Lung (tissue), 12 donors: Measurements from ENCODE around the gene ACADS. TPM values are rescaled to one million over a fixed set of nuclear protein-coding genes. Genes with fewer than 3 reads are reported as not detected.
A peak's percentile ranks its signal among the peaks of the same experiment; 100 is the strongest.

Experiments used
- ATAC-seq: fragments of 200-7000 bp; cut with Tn5 transposase; one replicate; pipeline ENCODE4 v1.9.1; 2020; ENCODE audit warnings: moderate number of reproducible peaks; ENCODE audit not compliant: insufficient read depth, low FRiP score
- DNase-seq, 3 donors: peaks; one replicate each; pipeline ENCODE4 v3.0.0-alpha.2; 2013 to 2017
- H3K27ac ChIP-seq, 2 donors: one replicate each; pipeline ENCODE4 v1.5.1; 2013; ENCODE audit warnings: mild to moderate bottlenecking in 2 of 2, moderate library complexity in 2 of 2, control low read depth in 1 of 2, inconsistent platforms in 1 of 2, low read depth in 1 of 2, low read length in 1 of 2
- H3K27me3 ChIP-seq, 3 donors: one replicate each; pipeline ENCODE4 v1.5.1; 2013; ENCODE audit warnings: low read length in 2 of 3; ENCODE audit not compliant: control insufficient read depth in 3 of 3, insufficient read depth in 3 of 3
- H3K36me3 ChIP-seq, 4 donors: one replicate each; pipeline ENCODE4 v1.5.1; 2013; ENCODE audit warnings: low read length in 4 of 4, mild to moderate bottlenecking in 1 of 4, moderate library complexity in 1 of 4; ENCODE audit not compliant: control insufficient read depth in 4 of 4, insufficient read depth in 4 of 4
- H3K4me1 ChIP-seq, 5 donors: one replicate each; pipeline ENCODE4 v1.5.1; 2013; ENCODE audit warnings: low read length in 5 of 5, mild to moderate bottlenecking in 2 of 5, moderate library complexity in 1 of 5; ENCODE audit not compliant: control insufficient read depth in 5 of 5, insufficient read depth in 5 of 5
- H3K4me3 ChIP-seq: one replicate; pipeline ENCODE4 v1.5.1; 2013; ENCODE audit warnings: mild to moderate bottlenecking, control low read depth, moderate library complexity
- H3K9ac ChIP-seq, 2 donors: one replicate each; pipeline ENCODE4 v1.5.1; 2013; ENCODE audit warnings: low read length in 2 of 2, control low read depth in 1 of 2; ENCODE audit not compliant: insufficient read depth in 1 of 2
- H3K9me3 ChIP-seq, 4 donors: one replicate each; pipeline ENCODE4 v1.5.1; 2013; ENCODE audit warnings: low read length in 3 of 4, mild to moderate bottlenecking in 1 of 4, moderate library complexity in 1 of 4; ENCODE audit not compliant: control insufficient read depth in 4 of 4, insufficient read depth in 3 of 4
- WGBS, 2 donors: extraction: QIAGEN DNeasy Blood & Tissue Kit; methylation state at CpG; one replicate each; pipeline ENCODE4 v1.1.7; 2013; 5-methylcytosine and 5-hydroxymethylcytosine counted together
- polyA plus RNA-seq, 2 donors: library from polyadenylated mRNA; stranded (reverse); fragments of 200-250 nt; gene quantifications; one replicate each; pipeline ENCODE4 v1.2.1, GENCODE V29; 2013
- total RNA-seq, 2 donors: library from RNA; depleted of rRNA in 1 of 2; stranded (reverse); fragments of >200 nt in 1 of 2; gene quantifications; one replicate each; pipeline ENCODE4 v1.2.1, GENCODE V29; 2014 to 2021
- TF ChIP-seq, protein P1 (sequence below): IDR thresholded peaks from 2 replicates; pipeline ENCODE4 v1.5.1; 2012; ENCODE audit warnings: mild to moderate bottlenecking; ENCODE audit errors: control extremely low read depth, extremely low read depth
- donor health status: control.
- donor health status: control.
- donor health status: Bipolar disorder and iron deficiency.
- donor health status: healthy.
- donor health status: DM: yes; HTN: yes; CAD: no.

The ACADS gene
- total and polyA plus RNA-seq, 4 donors: 16.4 to 32.4 (median 27.0) TPM

DNA sequence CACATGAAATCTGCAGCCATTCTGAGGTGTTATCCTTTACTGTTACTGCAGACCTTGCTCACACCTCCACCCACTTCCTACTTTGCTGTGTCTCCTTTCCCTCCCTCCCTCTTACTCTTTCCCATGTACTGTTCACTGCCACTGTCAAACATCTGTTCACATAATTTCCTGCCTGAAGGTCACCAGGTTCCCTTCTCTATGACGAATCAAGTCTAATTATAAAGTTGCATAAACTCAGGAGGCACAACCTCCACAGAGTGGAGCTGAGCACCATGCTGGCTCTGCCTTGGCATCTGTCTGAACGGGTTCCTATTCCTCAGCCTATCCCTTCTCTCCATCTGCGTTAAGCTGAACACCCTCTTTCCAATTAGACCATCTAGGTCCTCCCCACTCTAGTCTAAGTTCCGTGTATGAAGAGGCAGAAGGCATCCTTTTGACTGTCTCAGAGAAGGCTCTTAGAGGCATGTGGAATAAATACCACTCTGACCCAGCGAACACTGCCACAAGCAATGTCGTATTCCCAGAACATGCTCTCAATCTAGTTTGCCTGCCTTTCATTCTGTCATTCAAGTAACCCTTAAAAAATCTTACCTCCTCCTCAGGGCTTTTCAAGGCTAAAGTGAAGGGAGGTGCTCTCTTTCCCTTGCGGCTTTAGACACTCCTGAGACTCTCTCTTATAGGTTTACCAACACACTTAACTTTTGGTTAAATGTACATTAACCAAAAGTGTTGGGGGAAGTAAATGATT, 48.7 kb downstream of the ACADS start:
- no peak for ATAC-seq
- Histone ChIP-seq H3K4me3 (no peak overlapping the region), H3K9ac (no peak overlapping the region), H3K27ac (peak overlapping the region in 1 of 2 donors; percentile 41), H3K9me3 (no peaks in the 10 kb centered on the region), H3K4me1 (peaks cover 0 to 7% (median 5%) of the 10 kb centered on the region in 5 donors), H3K36me3 (peaks cover 0 to 8% (median 3%) of the 10 kb centered on the region in 4 donors), H3K27me3 (no peaks in the 10 kb centered on the region)
- 58 to 59% methylated on average over 7 of the region's 7 CpGs for WGBS, 2 donors
- peak in 1 of 3 donors; percentile 49 for DNase-seq
- TF ChIP-seq, protein P1, sequence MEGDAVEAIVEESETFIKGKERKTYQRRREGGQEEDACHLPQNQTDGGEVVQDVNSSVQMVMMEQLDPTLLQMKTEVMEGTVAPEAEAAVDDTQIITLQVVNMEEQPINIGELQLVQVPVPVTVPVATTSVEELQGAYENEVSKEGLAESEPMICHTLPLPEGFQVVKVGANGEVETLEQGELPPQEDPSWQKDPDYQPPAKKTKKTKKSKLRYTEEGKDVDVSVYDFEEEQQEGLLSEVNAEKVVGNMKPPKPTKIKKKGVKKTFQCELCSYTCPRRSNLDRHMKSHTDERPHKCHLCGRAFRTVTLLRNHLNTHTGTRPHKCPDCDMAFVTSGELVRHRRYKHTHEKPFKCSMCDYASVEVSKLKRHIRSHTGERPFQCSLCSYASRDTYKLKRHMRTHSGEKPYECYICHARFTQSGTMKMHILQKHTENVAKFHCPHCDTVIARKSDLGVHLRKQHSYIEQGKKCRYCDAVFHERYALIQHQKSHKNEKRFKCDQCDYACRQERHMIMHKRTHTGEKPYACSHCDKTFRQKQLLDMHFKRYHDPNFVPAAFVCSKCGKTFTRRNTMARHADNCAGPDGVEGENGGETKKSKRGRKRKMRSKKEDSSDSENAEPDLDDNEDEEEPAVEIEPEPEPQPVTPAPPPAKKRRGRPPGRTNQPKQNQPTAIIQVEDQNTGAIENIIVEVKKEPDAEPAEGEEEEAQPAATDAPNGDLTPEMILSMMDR: no peak

DNA sequence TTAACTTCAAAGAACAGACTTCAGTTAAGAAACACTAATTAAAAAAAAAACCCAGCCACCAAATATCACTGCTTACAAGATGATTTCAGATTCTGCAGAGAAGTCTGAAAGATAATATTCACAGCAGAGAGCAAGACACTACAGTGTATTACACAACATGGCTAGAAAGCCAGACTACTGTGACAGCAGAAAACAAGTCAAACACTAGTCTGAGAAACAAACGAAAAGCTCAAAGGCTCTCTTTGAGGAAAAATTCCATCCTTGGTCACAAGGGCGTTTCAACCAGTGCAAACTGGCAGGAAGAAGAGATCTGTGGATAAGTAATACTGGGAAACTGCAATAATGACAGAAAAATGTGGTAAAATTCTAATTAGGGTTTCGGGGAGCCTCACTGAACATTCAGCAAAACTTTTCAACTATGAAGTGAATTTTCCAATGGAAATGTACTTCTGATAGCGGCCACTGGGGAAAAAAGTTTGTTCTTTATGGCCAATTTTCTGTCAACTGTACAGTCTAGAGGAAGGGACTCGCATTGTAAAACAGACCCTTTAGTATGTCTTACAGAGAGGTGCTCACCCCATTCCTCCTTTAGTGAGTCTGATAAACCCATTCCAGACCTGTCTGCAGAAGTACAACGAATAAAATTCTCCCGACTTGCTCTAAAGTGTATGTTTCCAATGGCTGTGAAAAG, 50.4 kb downstream of the ACADS start:
- whole genome bisulfite sequencing, 2 donors: 81 to 90% methylated on average over 7 of the region's 7 CpGs
- H3K9me3 ChIP-seq: no peaks in the 10 kb centered on the region
- H3K27ac ChIP-seq: no peak overlapping the region
- H3K9ac ChIP-seq: no peak overlapping the region
- H3K36me3 ChIP-seq: peaks cover 3 to 7% (median 3%) of the 10 kb centered on the region in 4 donors
- DNase-seq (peak in 2 of 3 donors; percentile 17 to 44), ATAC-seq (no peak)
- peaks cover 0 to 7% (median 5%) of the 10 kb centered on the region in 5 donors for H3K4me1 ChIP-seq
- no peaks in the 10 kb centered on the region for H3K27me3 ChIP-seq
- H3K4me3 ChIP-seq: no peak overlapping the region
- TF ChIP-seq, protein P1: no peak

DNA sequence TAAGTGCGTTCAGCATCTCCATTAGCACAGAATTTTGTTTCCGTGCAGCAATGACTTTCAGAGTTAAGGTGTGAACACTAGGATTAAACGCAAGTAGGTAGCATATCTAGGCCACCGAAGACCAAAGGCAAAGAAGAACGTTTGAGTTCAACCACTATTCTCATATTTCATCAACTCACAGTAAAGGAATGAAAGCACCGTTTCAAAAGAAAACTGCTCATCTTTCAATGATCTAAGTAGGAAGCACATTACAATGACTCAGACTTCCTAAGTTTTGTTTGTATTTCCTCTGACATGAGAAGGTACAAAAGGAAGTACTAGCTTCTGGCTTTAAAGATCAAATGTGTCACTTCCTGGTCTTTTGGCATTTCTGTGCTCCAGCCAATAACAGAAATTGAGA, 57.6 kb downstream of the ACADS start:
- Histone ChIP-seq H3K9ac (no peak overlapping the region), H3K27ac (peak overlapping the region in 1 of 2 donors; percentile 0), H3K4me3 (no peak overlapping the region), H3K9me3 (no peaks in the 10 kb centered on the region), H3K36me3 (peaks cover 6 to 20% (median 10%) of the 10 kb centered on the region in 4 donors), H3K27me3 (no peaks in the 10 kb centered on the region), H3K4me1 (peaks cover 0 to 7% (median 0%) of the 10 kb centered on the region in 5 donors)
- 53 to 61% methylated on average over 6 of the region's 6 CpGs for WGBS, 2 donors
- ATAC-seq (no peak), DNase-seq (peak in 1 of 3 donors; percentile 15)
- TF ChIP-seq, protein P1: no peak
